Mesenchymal stem cell (in vitro differentiated cells and primary cell): ENCODE results near the gene SORT1.

ENCODE experiments used
- DNase-seq: peaks from one replicate; pipeline ENCODE4 v3.0.0-alpha.2; 2013
- H2AFZ ChIP-seq: one replicate; pipeline ENCODE4 v1.6.1; 2013; ENCODE audit warnings: low read depth, mild to moderate bottlenecking, control low read depth, inconsistent platforms, low read length, moderate library complexity
- H2AK5ac ChIP-seq: 2 replicates; pipeline ENCODE4 v1.6.1; 2013; ENCODE audit warnings: low read length, moderate library complexity, mild to moderate bottlenecking, inconsistent platforms; ENCODE audit not compliant: severe bottlenecking
- H2BK120ac ChIP-seq: one replicate; pipeline ENCODE4 v1.6.1; 2013; ENCODE audit warnings: low read depth, mild to moderate bottlenecking, inconsistent platforms, low read length, moderate library complexity
- H2BK12ac ChIP-seq, 2 experiments: one replicate each; pipeline ENCODE4 v1.6.1; 2013; ENCODE audit warnings: inconsistent platforms in 2 of 2, low read length in 2 of 2, mild to moderate bottlenecking in 2 of 2, moderate library complexity in 2 of 2, control low read depth in 1 of 2
- H2BK15ac ChIP-seq: one replicate; pipeline ENCODE4 v1.6.1; 2013; ENCODE audit warnings: mild to moderate bottlenecking, low read depth, inconsistent platforms; ENCODE audit not compliant: poor library complexity, severe bottlenecking
- H2BK5ac ChIP-seq: 2 replicates; pipeline ENCODE4 v1.6.1; 2013; ENCODE audit warnings: low read depth, mild to moderate bottlenecking, low read length, control low read depth, inconsistent platforms; ENCODE audit not compliant: poor library complexity, severe bottlenecking
- H3K14ac ChIP-seq, 2 experiments: one replicate each; pipeline ENCODE4 v1.6.1; 2013; ENCODE audit warnings: inconsistent platforms in 2 of 2, low read length in 2 of 2, control low read depth in 1 of 2, mild to moderate bottlenecking in 1 of 2, moderate library complexity in 1 of 2
- H3K18ac ChIP-seq, 2 experiments: one replicate each; pipeline ENCODE4 v1.6.1; 2013; ENCODE audit warnings: inconsistent platforms in 2 of 2, low read length in 2 of 2, control low read depth in 1 of 2, low read depth in 1 of 2, mild to moderate bottlenecking in 1 of 2
- H3K23ac ChIP-seq, 2 experiments: one replicate each; pipeline ENCODE4 v1.6.1; 2013; ENCODE audit warnings: inconsistent platforms in 2 of 2, low read length in 2 of 2, mild to moderate bottlenecking in 2 of 2, moderate library complexity in 2 of 2, control low read depth in 1 of 2
- H3K27ac ChIP-seq: 2 replicates; pipeline ENCODE4 v1.5.1; 2013; ENCODE audit warnings: mild to moderate bottlenecking, moderate library complexity, low read length, control low read depth, inconsistent platforms; ENCODE audit not compliant: poor library complexity, severe bottlenecking
- H3K27me3 ChIP-seq, 2 experiments: 2 replicates each; pipeline versions ENCODE4 v1.6.1 to v1.7.0; 2013; ENCODE audit warnings: low read length in 2 of 2, mild to moderate bottlenecking in 2 of 2, moderate library complexity in 2 of 2, control low read depth in 1 of 2, inconsistent platforms in 1 of 2; ENCODE audit not compliant: control insufficient read depth in 1 of 2, insufficient read depth in 1 of 2
- H3K36me3 ChIP-seq, 2 experiments: 2 replicates each; pipeline versions ENCODE4 v1.6.1 to v1.7.0; 2013; ENCODE audit warnings: low read length in 2 of 2, control low read depth in 1 of 2, inconsistent platforms in 1 of 2, low read depth in 1 of 2, mild to moderate bottlenecking in 1 of 2; ENCODE audit not compliant: insufficient read depth in 2 of 2, control insufficient read depth in 1 of 2
- H3K4ac ChIP-seq, 2 experiments: one replicate each; pipeline ENCODE4 v1.6.1; 2013; ENCODE audit warnings: inconsistent platforms in 2 of 2, low read length in 2 of 2, mild to moderate bottlenecking in 2 of 2, moderate library complexity in 2 of 2, control low read depth in 1 of 2, low read depth in 1 of 2
- H3K4me1 ChIP-seq: 2 replicates; pipeline ENCODE4 v1.6.1; 2013; ENCODE audit warnings: low read depth, low read length, control low read depth; ENCODE audit not compliant: control insufficient read depth, insufficient read depth
- H3K4me2 ChIP-seq: 2 replicates; pipeline ENCODE4 v1.6.1; 2013; ENCODE audit warnings: low read length, mild to moderate bottlenecking, inconsistent platforms; ENCODE audit not compliant: poor library complexity, severe bottlenecking
- H3K4me3 ChIP-seq, 2 experiments: 2 replicates each; pipeline versions ENCODE4 v1.5.1 to v1.7.0; 2013; ENCODE audit warnings: low read length in 2 of 2, mild to moderate bottlenecking in 2 of 2, control low read depth in 1 of 2, low read depth in 1 of 2; ENCODE audit not compliant: insufficient read depth in 1 of 2
- H3K79me1 ChIP-seq: replicated peaks from 2 replicates; pipeline ENCODE4 v1.6.1; 2013; ENCODE audit warnings: mild to moderate bottlenecking, control low read depth, low read length, inconsistent platforms; ENCODE audit not compliant: poor library complexity, severe bottlenecking
- H3K9ac ChIP-seq: 2 replicates; pipeline ENCODE4 v1.7.0; 2013; ENCODE audit warnings: mild to moderate bottlenecking, low read length, moderate library complexity
- H3K9me3 ChIP-seq: 2 replicates; pipeline ENCODE4 v1.7.0; 2013; ENCODE audit warnings: mild to moderate bottlenecking, low read length; ENCODE audit not compliant: control insufficient read depth
- H4K8ac ChIP-seq: one replicate; pipeline ENCODE4 v1.6.1; 2013; ENCODE audit warnings: inconsistent platforms, mild to moderate bottlenecking, low read length, moderate library complexity
- H4K91ac ChIP-seq: one replicate; pipeline ENCODE4 v1.6.1; 2013; ENCODE audit warnings: mild to moderate bottlenecking, low read length, inconsistent platforms
- WGBS: methylation state at CpG from one replicate; pipeline ENCODE4 v1.1.7; 2013; ENCODE audit warnings: mixed read lengths; 5-methylcytosine and 5-hydroxymethylcytosine counted together

SORT1 gene

GRCh38 chr1:109388884-109389637 lies 8.7 kb downstream of the SORT1 start:
- H3K18ac ChIP-seq: no peak overlapping the region
- H2AFZ ChIP-seq: no peak overlapping the region
- peak overlapping the region in 1 of 2 experiments; percentile 8 for H3K4me3 ChIP-seq
- H2BK15ac ChIP-seq: no peak overlapping the region
- peaks cover 4% of the 10 kb centered on the region for H3K4me1 ChIP-seq
- no peak for DNase-seq
- H2BK120ac ChIP-seq: no peak overlapping the region
- H4K91ac ChIP-seq: no peak overlapping the region
- H3K4ac ChIP-seq: no peak overlapping the region
- no peak overlapping the region for H3K9ac ChIP-seq
- no peak overlapping the region for H3K14ac ChIP-seq
- no peak overlapping the region for H2BK5ac ChIP-seq
- H2AK5ac ChIP-seq: no peak overlapping the region
- H3K27me3 ChIP-seq: no peaks in the 10 kb centered on the region
- 91% methylated on average over 5 of the region's 7 CpGs for WGBS
- H3K36me3 ChIP-seq: no peaks in the 10 kb centered on the region
- no peak overlapping the region for H3K27ac ChIP-seq
- peak overlapping the region; percentile 69 for H4K8ac ChIP-seq
- no peak overlapping the region for H3K23ac ChIP-seq
- H3K9me3 ChIP-seq: peaks cover 3% of the 10 kb centered on the region
- peaks cover 13% of the 10 kb centered on the region for H3K79me1 ChIP-seq
- H2BK12ac ChIP-seq: peak overlapping the region in 1 of 2 experiments; percentile 73
- H3K4me2 ChIP-seq: no peak overlapping the region

GRCh38 chr1:109388208-109388711 lies 9.5 kb downstream of the SORT1 start:
- Histone ChIP-seq H2BK12ac (no peak overlapping the region), H3K4ac (no peak overlapping the region), H3K23ac (no peak overlapping the region), H3K4me3 (no peak overlapping the region), H3K36me3 (no peaks in the 10 kb centered on the region), H3K27ac (no peak overlapping the region), H3K9ac (no peak overlapping the region), H2AK5ac (no peak overlapping the region), H2BK120ac (no peak overlapping the region), H3K14ac (no peak overlapping the region), H4K8ac (no peak overlapping the region), H3K79me1 (peaks cover 13% of the 10 kb centered on the region), H2AFZ (no peak overlapping the region), H3K18ac (no peak overlapping the region), H3K27me3 (no peaks in the 10 kb centered on the region), H3K9me3 (peaks cover 3% of the 10 kb centered on the region), H2BK5ac (no peak overlapping the region), H3K4me1 (peaks cover 4% of the 10 kb centered on the region), H2BK15ac (no peak overlapping the region), H4K91ac (no peak overlapping the region), H3K4me2 (no peak overlapping the region)
- no peak for DNase-seq
- WGBS: over 99% methylated on average over 4 of the region's 5 CpGs

- Histone ChIP-seq H4K91ac (no peak overlapping the region), H3K9ac (no peak overlapping the region), H3K4me3 (no peak overlapping the region), H2BK15ac (no peak overlapping the region), H2AFZ (no peak overlapping the region), H4K8ac (no peak overlapping the region), H3K36me3 (no peaks in the 10 kb centered on the region), H3K23ac (no peak overlapping the region), H3K79me1 (peaks cover 17% of the 10 kb centered on the region), H3K18ac (no peak overlapping the region), H3K9me3 (peaks cover 3% of the 10 kb centered on the region), H3K4me1 (peaks cover 1% of the 10 kb centered on the region), H3K27ac (no peak overlapping the region), H3K4me2 (no peak overlapping the region), H2AK5ac (no peak overlapping the region), H3K27me3 (no peaks in the 10 kb centered on the region), H2BK120ac (no peak overlapping the region), H2BK5ac (no peak overlapping the region), H3K4ac (no peak overlapping the region), H2BK12ac (no peak overlapping the region), H3K14ac (no peak overlapping the region)
- no peak for DNase-seq
- 100% methylated on average over 1 of the region's 2 CpGs for WGBS
Observed at GRCh38 chr1:109386054-109386717, 11.5 kb downstream of the SORT1 start.

- Histone ChIP-seq H3K79me1 (peaks cover 19% of the 10 kb centered on the region), H2BK15ac (no peak overlapping the region), H3K27me3 (no peaks in the 10 kb centered on the region), H2BK120ac (no peak overlapping the region), H3K4me2 (no peak overlapping the region), H3K4ac (no peak overlapping the region), H2AFZ (no peak overlapping the region), H3K18ac (no peak overlapping the region), H3K9me3 (peaks cover 3% of the 10 kb centered on the region), H3K14ac (no peak overlapping the region), H3K27ac (no peak overlapping the region), H2BK5ac (no peak overlapping the region), H3K36me3 (no peaks in the 10 kb centered on the region), H2AK5ac (no peak overlapping the region), H3K4me3 (no peak overlapping the region), H4K8ac (no peak overlapping the region), H2BK12ac (peak overlapping the region in 1 of 2 experiments; percentile 35), H3K23ac (no peak overlapping the region), H3K4me1 (peaks cover 1% of the 10 kb centered on the region), H4K91ac (no peak overlapping the region), H3K9ac (no peak overlapping the region)
- 91% methylated on average over 2 of the region's 2 CpGs for WGBS
- DNase-seq: no peak
Observed at GRCh38 chr1:109385417-109385816, 12.3 kb downstream of the SORT1 start.
